GM12891 (cell line): ENCODE data around the gene ALPI.

Experiments
- DNase-seq: peaks from one replicate; pipeline ENCODE4 v3.0.0; 2011; ENCODE audit warnings: low spot score; ENCODE audit not compliant: insufficient read length
- FAIRE-seq: peaks from 2 replicates; lab custom pipeline; 2011; peaks lifted over from hg19 to GRCh38; lab: Jason Lieb, UNC
- PAX5 ChIP-seq: IDR thresholded peaks from 2 replicates; pipeline ENCODE4 v1.6.1; 2011; ENCODE audit warnings: low read length, moderate library complexity, mild to moderate bottlenecking; ENCODE audit not compliant: insufficient read depth, severe bottlenecking
- POLR2A ChIP-seq: IDR thresholded peaks from 2 replicates; pipeline ENCODE4 v1.6.1; 2011; ENCODE audit warnings: low read depth, low read length, control low read depth
- POLR2AphosphoS5 ChIP-seq: IDR thresholded peaks from 2 replicates; pipeline ENCODE4 v1.6.1; 2011; ENCODE audit warnings: low read depth, low read length, control low read depth
- POU2F2 ChIP-seq: IDR thresholded peaks from 2 replicates; pipeline ENCODE4 v1.6.1; 2011; ENCODE audit warnings: low read depth, mild to moderate bottlenecking, control low read depth, low read length, moderate library complexity
- SPI1 ChIP-seq: IDR thresholded peaks from 2 replicates; pipeline ENCODE4 v1.6.1; 2011; ENCODE audit warnings: low read depth, low read length, control low read depth
- TAF1 ChIP-seq: IDR thresholded peaks from 2 replicates; pipeline ENCODE4 v1.6.1; 2011; ENCODE audit warnings: low read depth, low read length, control low read depth

ALPI gene

DNA sequence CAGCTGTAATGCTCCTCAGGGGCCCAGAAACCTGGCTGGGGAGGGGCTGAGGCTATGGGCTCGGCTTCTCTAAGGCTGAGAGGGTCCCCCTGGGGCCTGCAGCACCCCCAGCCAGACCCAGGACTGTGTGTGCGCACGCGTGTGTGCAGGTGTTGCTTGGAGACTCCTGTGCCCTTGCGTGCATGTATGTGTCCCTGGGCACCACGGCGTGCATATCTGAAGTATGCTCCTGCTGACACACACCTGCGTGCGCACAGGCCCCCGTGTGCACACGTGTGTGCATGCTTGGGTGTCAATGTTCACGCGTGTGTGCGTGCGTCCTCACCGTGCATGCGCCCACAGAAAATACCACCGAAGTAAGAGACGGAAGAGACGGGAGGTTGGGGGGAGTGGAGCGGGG, 46.6 kb downstream of the ALPI start:
- TF ChIP-seq PAX5, result no peak
- no peak for TF ChIP-seq POLR2A
- TF ChIP-seq SPI1, result no peak
- TF ChIP-seq TAF1, result no peak
- no peak for TF ChIP-seq POU2F2
- TF ChIP-seq POLR2AphosphoS5, result no peak
- DNase-seq (no peak), FAIRE-seq (no peak)

DNA sequence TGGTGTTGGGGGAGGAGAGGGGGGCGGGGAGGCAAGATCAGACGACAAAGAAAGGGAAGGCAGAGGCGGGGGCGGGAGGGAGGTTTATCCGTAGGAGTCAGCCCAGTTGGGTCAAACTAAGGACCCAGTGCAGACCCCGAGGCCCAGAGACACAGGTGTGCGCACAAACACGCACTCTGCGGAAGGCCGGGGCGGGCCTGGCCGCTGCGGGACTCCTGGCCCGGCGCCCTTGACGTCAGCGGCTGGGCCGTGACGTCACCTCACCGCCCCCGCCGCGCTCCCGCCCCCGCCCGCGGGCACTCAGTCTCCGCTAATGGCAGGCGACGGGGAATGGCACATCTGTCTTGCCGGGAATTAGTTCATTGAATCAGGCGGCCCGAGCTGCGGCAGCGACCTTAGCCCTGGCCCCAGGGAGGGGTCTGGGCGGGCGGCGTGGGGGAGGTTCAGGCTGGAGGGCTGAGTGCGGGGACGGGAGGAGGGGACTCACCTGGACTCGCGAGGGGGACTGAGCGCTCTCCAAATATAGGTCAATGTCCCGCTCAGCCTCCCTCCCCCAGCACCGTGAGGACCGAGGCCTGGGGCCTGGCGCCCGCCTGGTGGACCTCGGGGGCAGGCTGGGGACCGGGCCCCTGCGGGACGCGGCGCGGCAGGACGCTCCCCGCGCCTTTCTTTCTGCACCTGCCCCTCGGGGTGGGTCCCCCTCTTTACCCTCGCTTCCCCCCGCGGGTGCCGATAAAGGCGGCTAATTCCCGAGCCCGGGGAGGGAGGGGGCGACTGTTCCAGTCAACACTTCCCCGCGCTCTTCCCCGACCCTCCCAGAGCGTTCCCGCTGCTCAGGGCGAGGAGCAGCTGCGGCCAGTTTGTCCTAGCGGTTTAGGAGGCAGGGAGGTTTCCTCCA, 47.2 kb downstream of the ALPI start:
- no peak for TF ChIP-seq POU2F2
- DNase-seq (no peak), FAIRE-seq (no peak)

DNA sequence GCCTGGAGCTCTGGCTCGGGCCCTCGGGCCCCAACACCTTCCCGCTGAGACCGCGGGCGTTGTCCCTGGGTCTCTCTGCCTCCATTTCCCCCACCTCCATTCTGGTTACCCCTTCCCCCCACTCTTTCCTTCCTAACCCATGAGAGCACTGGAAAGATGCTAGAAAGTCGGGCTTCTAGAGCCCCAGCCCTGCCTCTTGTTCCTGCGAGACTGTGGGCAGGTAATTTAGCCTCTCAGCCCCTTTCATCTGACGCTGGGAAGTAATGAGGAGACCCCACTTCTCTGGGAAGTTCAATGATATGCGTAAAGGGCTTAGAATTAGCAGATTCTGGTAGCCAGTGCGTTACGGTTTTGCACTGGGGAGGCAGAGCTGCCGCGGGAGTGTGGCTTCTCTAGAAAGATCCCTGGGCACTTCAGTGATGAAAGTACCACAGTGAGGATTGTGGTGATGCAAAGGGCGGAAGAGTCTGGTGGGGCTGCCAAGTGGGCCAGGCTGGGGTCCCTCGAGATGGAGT, 47.9 kb downstream of the ALPI start:
- DNase-seq, result no peak
- no peak for TF ChIP-seq TAF1
- TF ChIP-seq POLR2AphosphoS5, result no peak
- no peak for TF ChIP-seq SPI1
- no peak for TF ChIP-seq POLR2A
- no peak for TF ChIP-seq POU2F2
- no peak for TF ChIP-seq PAX5
- FAIRE-seq, result no peak

DNA sequence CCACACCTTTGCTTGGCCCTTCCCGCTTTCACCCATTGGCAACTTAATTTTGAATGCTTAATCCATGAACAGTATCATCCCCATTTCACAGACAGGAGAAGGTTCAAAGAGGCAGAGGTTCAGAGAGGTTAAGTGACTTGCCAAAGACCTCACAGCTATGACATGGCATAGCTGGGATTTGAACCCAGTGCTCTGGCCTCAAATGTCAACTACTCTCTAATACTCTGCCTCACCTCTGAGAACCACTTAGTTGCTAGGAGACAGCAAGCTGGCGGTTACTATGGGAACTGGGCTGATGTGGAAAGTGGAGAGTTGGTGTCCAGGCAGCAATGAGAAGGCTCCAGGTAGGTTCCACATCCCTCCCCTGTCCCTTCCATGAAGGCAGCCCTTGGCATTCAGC, 48.5 kb downstream of the ALPI start:
- DNase-seq (no peak), FAIRE-seq (no peak)
- TF ChIP-seq SPI1 (no peak), POLR2AphosphoS5 (no peak), POU2F2 (no peak), POLR2A (no peak), PAX5 (no peak), TAF1 (no peak)

DNA sequence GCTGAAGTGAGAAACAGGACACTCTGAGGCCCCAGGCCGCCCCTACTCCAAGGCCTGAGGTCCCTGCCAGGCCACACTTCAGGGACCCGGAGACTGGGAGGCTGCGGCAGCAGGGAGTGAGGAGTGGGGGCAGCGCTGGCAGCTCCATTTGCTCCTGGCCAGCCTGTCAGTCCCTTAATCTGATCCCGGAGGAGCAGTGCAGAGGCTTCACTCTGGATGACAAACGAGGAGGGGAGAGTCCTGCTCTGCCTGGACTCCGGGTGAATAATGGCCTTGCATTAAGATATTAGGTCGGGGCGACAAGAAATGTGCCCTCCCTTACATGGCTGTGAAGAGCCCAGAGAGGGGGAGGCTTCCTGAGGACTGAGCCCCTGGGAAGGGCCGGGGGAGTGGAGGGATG, 49.9 kb downstream of the ALPI start:
- no peak for TF ChIP-seq POLR2AphosphoS5
- no peak for TF ChIP-seq TAF1
- no peak for TF ChIP-seq SPI1
- TF ChIP-seq POLR2A, result no peak
- no peak for TF ChIP-seq PAX5
- no peak for TF ChIP-seq POU2F2

DNA sequence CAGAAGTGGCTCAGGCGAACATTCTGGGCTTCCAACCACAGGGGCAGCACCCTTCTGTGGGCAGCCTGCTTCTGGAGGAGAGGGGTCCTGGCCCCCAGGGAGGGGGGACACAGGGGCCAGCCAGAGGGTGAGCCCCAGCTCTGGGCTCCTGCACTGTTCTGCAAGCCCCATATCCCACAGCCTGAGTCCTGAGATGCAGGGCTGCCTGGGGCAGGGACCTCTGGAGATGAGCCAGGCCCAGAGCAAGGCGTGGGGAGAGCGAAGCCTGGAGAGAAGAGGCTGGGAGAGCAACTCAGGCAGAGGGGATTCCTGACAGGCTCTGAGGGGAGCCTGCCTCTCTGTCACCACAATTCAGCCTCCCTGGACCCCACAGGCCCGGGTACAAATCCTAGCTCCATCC, 50.8 kb downstream of the ALPI start:
- FAIRE-seq (no peak), DNase-seq (no peak)
- no peak for TF ChIP-seq TAF1
- TF ChIP-seq PAX5, result no peak
- TF ChIP-seq POU2F2, result no peak
- TF ChIP-seq POLR2A, result no peak
- TF ChIP-seq SPI1, result no peak
- no peak for TF ChIP-seq POLR2AphosphoS5

More for the DNA sequence above, 49.9 kb downstream of the ALPI start:
- DNase-seq (no peak), FAIRE-seq (no peak)

DNA sequence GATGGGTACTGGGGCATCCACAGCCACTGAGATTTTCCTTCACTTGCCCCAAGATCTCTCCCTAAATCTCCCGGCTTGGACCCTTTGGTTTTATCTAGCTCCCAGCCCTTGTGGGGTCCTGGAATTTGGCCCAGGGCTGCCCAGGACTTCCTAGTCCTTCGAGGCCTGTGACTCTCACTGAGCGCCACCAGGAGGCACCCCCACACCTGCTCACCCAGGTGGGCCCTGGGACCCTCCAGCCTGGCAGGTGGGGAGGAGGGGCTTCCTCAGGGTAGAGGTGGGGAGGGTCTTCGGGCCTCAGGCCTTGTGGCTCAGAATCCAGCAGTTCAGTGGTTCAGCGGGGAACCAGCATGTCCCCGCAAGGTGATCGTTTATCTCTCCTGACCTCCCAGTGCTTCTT, 52.3 kb downstream of the ALPI start:
- FAIRE-seq (no peak), DNase-seq (no peak)
- TF ChIP-seq POLR2AphosphoS5, result no peak
- TF ChIP-seq POU2F2, result no peak
- no peak for TF ChIP-seq TAF1
- TF ChIP-seq SPI1, result no peak
- TF ChIP-seq POLR2A, result no peak
- TF ChIP-seq PAX5, result no peak
